HG03159 (cell line): ENCODE results near the gene GPAM.
A peak's percentile ranks its signal among the peaks of the same experiment; 100 is the strongest.
"Not testable (repeated sequence)": the region's sequence is repeated elsewhere in the genome, so short reads cannot be mapped to it uniquely, and the experiment has no call there.

Source experiments
- ATAC-seq: cut with Tn5 transposase; IDR thresholded peaks from one replicate; pipeline ENCODE4 v1.9.1; 2021; ENCODE audit warnings: mild to moderate bottlenecking, moderate library complexity; ENCODE audit not compliant: unreplicated experiment

The GPAM gene

GRCh38 chr10:112137154-112137987 lies 46.2 kb downstream of the GPAM start:
- peak; percentile 43 for ATAC-seq

DNA sequence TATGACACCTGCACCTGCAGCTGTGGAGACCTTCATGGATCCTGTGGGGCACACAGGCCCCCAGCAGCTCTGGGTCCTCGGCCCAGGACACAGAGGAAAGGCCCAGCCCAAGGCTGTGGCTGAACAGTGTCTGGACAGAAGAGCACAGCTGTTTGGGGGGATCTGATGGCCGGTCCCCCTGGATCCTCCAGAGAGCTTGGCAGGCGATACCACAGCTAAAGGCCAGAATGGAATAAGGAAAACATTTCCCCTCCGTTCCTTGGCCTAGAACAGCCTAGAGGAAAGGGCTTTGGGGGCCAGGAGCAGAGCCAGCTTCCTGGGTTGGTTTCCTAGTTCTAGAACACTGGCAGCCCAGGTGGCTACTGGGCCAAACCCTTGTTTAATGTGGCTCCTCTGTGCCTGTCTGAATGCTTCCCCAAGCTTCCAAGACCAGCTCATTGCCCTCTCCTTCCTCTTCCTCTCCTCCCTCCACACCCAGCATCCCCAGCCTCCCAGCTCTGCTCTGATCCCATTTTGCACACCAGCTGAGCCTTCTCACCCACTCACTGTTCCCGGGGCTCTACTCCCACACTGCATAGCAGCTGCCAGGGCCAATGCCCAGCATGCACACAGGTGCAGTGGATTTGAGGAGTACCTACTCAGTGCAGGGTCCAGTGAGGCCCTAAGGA lies 46.9 kb downstream of the GPAM start:
- no peak for ATAC-seq

DNA sequence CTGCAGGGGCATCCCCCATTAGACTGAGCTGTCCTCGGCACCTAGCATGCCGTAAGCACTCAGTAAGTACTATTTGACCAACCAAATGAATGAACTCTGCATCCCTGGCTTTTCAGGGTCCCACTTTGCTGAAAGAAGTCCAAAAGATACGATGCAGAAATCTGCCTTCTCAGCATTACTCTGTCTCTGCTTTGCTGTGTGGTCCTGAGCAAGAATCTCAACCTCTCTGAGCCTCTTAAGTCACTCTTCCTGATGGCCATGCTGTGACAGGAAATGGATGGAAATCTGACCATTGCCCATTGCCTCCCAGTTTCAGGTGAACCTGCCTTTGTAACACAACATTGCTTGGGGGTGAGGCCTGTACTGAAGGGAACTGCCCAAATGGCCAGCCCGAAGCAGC lies 48.0 kb downstream of the GPAM start:
- no peak for ATAC-seq

DNA sequence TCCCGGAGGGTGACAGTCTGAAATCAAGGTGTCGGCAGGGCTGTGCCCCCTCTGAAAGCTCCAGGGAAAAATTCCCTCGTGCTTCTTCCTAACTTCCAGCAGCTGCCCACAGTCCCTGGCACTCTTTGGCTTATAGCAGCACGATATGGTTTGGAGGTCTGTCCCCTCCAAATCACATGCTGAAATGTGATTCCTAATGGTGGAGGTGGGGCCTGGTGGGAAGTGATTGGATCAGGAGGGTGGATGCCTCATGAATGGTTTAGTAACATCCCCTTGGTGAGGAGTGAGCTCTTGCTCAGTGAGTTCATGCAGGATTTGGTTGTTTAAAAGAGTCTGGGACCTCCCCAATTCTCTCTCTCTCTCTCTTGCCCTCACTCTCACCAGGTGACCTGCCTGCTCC lies 51.1 kb downstream of the GPAM start:
- ATAC-seq = no peak

- ATAC-seq = no peak
These were observed 51.6 kb downstream of the GPAM start for GRCh38 chr10:112131996-112132395.

GRCh38 chr10:112131346-112131745 lies 52.2 kb downstream of the GPAM start:
- ATAC-seq = no peak

GRCh38 chr10:112126901-112127300 lies 56.7 kb downstream of the GPAM start:
- no peak for ATAC-seq

GRCh38 chr10:112126172-112126571 lies 57.4 kb downstream of the GPAM start:
- no peak for ATAC-seq

DNA sequence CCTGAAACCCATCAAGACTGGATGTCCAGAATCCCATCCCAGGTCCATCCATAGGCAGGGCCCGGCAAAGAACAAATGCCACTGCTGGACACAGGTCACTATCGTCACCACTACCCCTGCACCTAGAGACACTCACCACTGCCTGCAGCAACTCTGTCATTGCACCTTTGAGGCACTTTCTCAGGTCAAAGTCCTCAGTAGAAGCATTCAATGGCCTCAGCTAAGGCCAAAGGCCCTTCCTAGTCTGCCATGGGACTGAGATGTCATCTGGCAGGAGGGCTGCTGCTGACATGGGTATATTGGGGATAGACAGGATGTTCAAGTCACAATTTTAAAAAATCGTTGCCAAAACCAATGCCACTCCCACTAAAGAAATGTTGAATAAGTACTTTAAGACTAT lies 58.7 kb downstream of the GPAM start:
- ATAC-seq = no peak

DNA sequence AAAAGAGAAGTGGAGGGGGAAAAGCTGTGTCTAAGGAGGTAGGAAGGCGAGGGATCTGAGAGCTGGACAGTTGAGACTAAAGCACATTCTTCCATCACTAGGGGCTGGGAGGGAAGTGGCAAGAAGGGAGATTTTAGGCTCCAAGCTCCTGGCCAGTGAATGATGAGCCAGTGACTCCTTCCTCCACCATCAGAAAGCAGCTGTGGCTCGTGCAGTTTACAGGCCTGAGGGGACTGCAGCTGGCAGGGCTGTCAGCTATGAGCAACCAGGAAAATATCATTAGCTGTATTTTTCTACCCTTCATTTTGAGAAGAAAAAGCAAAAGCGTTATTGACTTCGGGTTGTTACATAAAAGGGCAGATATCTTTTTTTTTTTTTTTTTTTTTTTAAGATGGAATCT lies 60.7 kb downstream of the GPAM start:
- ATAC-seq = no peak

GRCh38 chr10:112120491-112120890 lies 63.1 kb downstream of the GPAM start:
- ATAC-seq = no peak

DNA sequence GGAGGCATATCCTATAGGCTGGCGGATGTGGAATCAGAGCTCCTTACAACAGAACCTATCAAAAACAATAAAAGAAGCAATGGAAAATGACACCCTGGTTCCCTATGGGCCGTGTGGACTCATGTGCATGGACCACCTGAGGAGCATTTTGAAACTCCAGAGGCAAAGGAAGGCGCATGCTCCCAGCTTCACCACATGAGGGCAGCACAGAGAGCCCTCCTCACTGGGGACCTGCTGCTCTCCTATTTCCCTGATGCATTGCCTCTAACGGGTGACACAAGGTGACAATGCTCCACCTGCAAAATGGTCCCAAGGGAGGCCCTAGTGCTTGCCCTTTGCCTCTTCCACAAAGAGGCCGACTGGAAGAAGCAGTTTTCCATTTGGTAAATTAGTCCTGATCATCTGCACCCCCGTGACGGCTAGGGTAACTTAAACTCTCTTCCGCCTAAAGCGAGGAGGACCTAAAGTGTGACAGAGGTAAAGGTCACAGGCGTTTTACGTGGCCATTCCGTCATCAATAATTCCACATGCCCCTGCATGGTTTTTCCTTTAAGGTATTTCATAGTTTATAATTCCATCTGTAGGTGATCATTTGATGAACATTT lies 67.7 kb downstream of the GPAM start:
- peak; percentile 92 for ATAC-seq

GRCh38 chr10:112109779-112110178 lies 73.8 kb downstream of the GPAM start:
- not testable (repeated sequence) for ATAC-seq
